Measurements from ENCODE around the gene SDF2L1.
"Not testable (repeated sequence)": the region's sequence is repeated elsewhere in the genome, so short reads cannot be mapped to it uniquely, and the experiment has no call there.

Gene SDF2L1

GRCh38 chr22:21674638-21675245, 32.6 kb downstream of the SDF2L1 start:
- Histone ChIP-seq H3K36me3 (ENCODE audit: insufficient read depth, low read length) (peaks cover 31% of the 10 kb centered on the region; the same call in 1 of the 2 replicates), H3K4me3 (no peak overlapping the region), H3K9me3 (ENCODE audit: low read depth, low read length) (no peaks in the 10 kb centered on the region), H3K9ac (ENCODE audit: insufficient read length) (no peak overlapping the region), H3K27ac (no peak overlapping the region)
- no peak for DNase-seq (ENCODE audit: low read depth, low spot score)
- TF ChIP-seq EZH2 (IDR thresholded peaks at IDR 0.05) = no peak
- no peak for TF ChIP-seq FOXP2 (optimal IDR thresholded peaks at IDR 0.05; ENCODE audit: control extremely low read depth, extremely low read length, insufficient read depth)
- TF ChIP-seq POLR2AphosphoS5 (IDR thresholded peaks at IDR 0.05; ENCODE audit: borderline replicate concordance, low read depth, low read length) = no peak

GRCh38 chr22:21677606-21678443, 35.7 kb downstream of the SDF2L1 start:
- no peak for DNase-seq (ENCODE audit: low read depth, low spot score)
- H3K9ac ChIP-seq (ENCODE audit: insufficient read length) = no peak overlapping the region
- no peaks in the 10 kb centered on the region for H3K9me3 ChIP-seq (ENCODE audit: low read depth, low read length)
- peaks cover 6% of the 10 kb centered on the region; the same call in 1 of the 2 replicates for H3K36me3 ChIP-seq (ENCODE audit: insufficient read depth, low read length)
- H3K4me3 ChIP-seq = no peak overlapping the region
- H3K27ac ChIP-seq = no peak overlapping the region
- TF ChIP-seq EZH2 (IDR thresholded peaks at IDR 0.05) = no peak
- TF ChIP-seq FOXP2 (optimal IDR thresholded peaks at IDR 0.05; ENCODE audit: control extremely low read depth, extremely low read length, insufficient read depth) = no peak
- no peak for TF ChIP-seq POLR2AphosphoS5 (IDR thresholded peaks at IDR 0.05; ENCODE audit: borderline replicate concordance, low read depth, low read length)

GRCh38 chr22:21678842-21679241, 36.7 kb downstream of the SDF2L1 start:
- not testable (repeated sequence) for H3K36me3 ChIP-seq (ENCODE audit: insufficient read depth, low read length); H3K9me3 ChIP-seq (ENCODE audit: low read depth, low read length); H3K27ac ChIP-seq; H3K4me3 ChIP-seq; H3K9ac ChIP-seq (ENCODE audit: insufficient read length); DNase-seq (ENCODE audit: low read depth, low spot score)

- Histone ChIP-seq H3K9me3 (ENCODE audit: low read depth, low read length) (no peaks in the 10 kb centered on the region), H3K9ac (ENCODE audit: insufficient read length) (no peak overlapping the region), H3K4me3 (no peak overlapping the region), H3K36me3 (ENCODE audit: insufficient read depth, low read length) (peaks cover 5% of the 10 kb centered on the region; the same call in 1 of the 2 replicates), H3K27ac (no peak overlapping the region)
- TF ChIP-seq POLR2AphosphoS5 (IDR thresholded peaks at IDR 0.05; ENCODE audit: borderline replicate concordance, low read depth, low read length) = no peak
- TF ChIP-seq EZH2 (IDR thresholded peaks at IDR 0.05) = no peak
- no peak for TF ChIP-seq FOXP2 (optimal IDR thresholded peaks at IDR 0.05; ENCODE audit: control extremely low read depth, extremely low read length, insufficient read depth)
- no peak for DNase-seq (ENCODE audit: low read depth, low spot score)
These were observed 37.3 kb downstream of the SDF2L1 start for GRCh38 chr22:21679383-21679782.

GRCh38 chr22:21680830-21681565, 38.9 kb downstream of the SDF2L1 start:
- Histone ChIP-seq H3K9ac (ENCODE audit: insufficient read length) (no peak overlapping the region), H3K9me3 (ENCODE audit: low read depth, low read length) (no peaks in the 10 kb centered on the region), H3K36me3 (ENCODE audit: insufficient read depth, low read length) (no peaks in the 10 kb centered on the region; the same call in 1 of the 2 replicates), H3K4me3 (no peak overlapping the region), H3K27ac (no peak overlapping the region)
- no peak for DNase-seq (ENCODE audit: low read depth, low spot score)
- no peak for TF ChIP-seq POLR2AphosphoS5 (IDR thresholded peaks at IDR 0.05; ENCODE audit: borderline replicate concordance, low read depth, low read length)
- no peak for TF ChIP-seq EZH2 (IDR thresholded peaks at IDR 0.05)
- TF ChIP-seq FOXP2 (optimal IDR thresholded peaks at IDR 0.05; ENCODE audit: control extremely low read depth, extremely low read length, insufficient read depth) = no peak

- no peak overlapping the region for H3K4me3 ChIP-seq
- no peak overlapping the region for H3K27ac ChIP-seq
- H3K9me3 ChIP-seq (ENCODE audit: low read depth, low read length) = no peaks in the 10 kb centered on the region
- TF ChIP-seq EZH2 (IDR thresholded peaks at IDR 0.05) = no peak
- TF ChIP-seq FOXP2 (optimal IDR thresholded peaks at IDR 0.05; ENCODE audit: control extremely low read depth, extremely low read length, insufficient read depth) = no peak
- no peak for TF ChIP-seq POLR2AphosphoS5 (IDR thresholded peaks at IDR 0.05; ENCODE audit: borderline replicate concordance, low read depth, low read length)
- no peak overlapping the region for H3K9ac ChIP-seq (ENCODE audit: insufficient read length)
- H3K36me3 ChIP-seq (ENCODE audit: insufficient read depth, low read length) = peaks cover 3% of the 10 kb centered on the region; the same call in 1 of the 2 replicates
- no peak for DNase-seq (ENCODE audit: low read depth, low spot score)
These were observed 39.7 kb downstream of the SDF2L1 start for GRCh38 chr22:21681566-21682370.

- TF ChIP-seq FOXP2 (optimal IDR thresholded peaks at IDR 0.05; ENCODE audit: control extremely low read depth, extremely low read length, insufficient read depth) = no peak
- no peak for TF ChIP-seq POLR2AphosphoS5 (IDR thresholded peaks at IDR 0.05; ENCODE audit: borderline replicate concordance, low read depth, low read length)
- TF ChIP-seq EZH2 (IDR thresholded peaks at IDR 0.05) = no peak
- Histone ChIP-seq H3K9ac (ENCODE audit: insufficient read length) (no peak overlapping the region), H3K9me3 (ENCODE audit: low read depth, low read length) (no peaks in the 10 kb centered on the region), H3K36me3 (ENCODE audit: insufficient read depth, low read length) (peaks cover 6% of the 10 kb centered on the region; the same call in 1 of the 2 replicates), H3K4me3 (no peak overlapping the region), H3K27ac (no peak overlapping the region)
- no peak for DNase-seq (ENCODE audit: low read depth, low spot score)
These were observed 40.5 kb downstream of the SDF2L1 start for GRCh38 chr22:21682385-21683175.
